Measurements from ENCODE around the gene EYA2.

Gene EYA2

GRCh38 chr20:47136782-47137181 is 242.1 kb downstream of the EYA2 start:
- DNase-seq (ENCODE audit: low spot score) (peak; percentile 46), FAIRE-seq (no peak)

- peak; percentile 59 for DNase-seq (ENCODE audit: low spot score)
- peak; percentile 78 for FAIRE-seq
Observed at GRCh38 chr20:47137231-47137870, 242.7 kb downstream of the EYA2 start.

GRCh38 chr20:47139934-47140535 is 245.4 kb downstream of the EYA2 start:
- peak; percentile 88 for FAIRE-seq
- peak; percentile 61 for DNase-seq (ENCODE audit: low spot score)

GRCh38 chr20:47141350-47141921 is 246.8 kb downstream of the EYA2 start:
- DNase-seq (ENCODE audit: low spot score) (no peak), FAIRE-seq (peak; percentile 79)

- FAIRE-seq = peak; percentile 55
- DNase-seq (ENCODE audit: low spot score) = peak; percentile 66
Observed at GRCh38 chr20:47141941-47142773, 247.5 kb downstream of the EYA2 start.

GRCh38 chr20:47142774-47143170 is 248.1 kb downstream of the EYA2 start:
- DNase-seq (ENCODE audit: low spot score) (no peak), FAIRE-seq (peak; percentile 65)

- DNase-seq (ENCODE audit: low spot score) = no peak
- no peak for FAIRE-seq
Observed at GRCh38 chr20:47143657-47144056, 249.0 kb downstream of the EYA2 start.

- FAIRE-seq (no peak), DNase-seq (ENCODE audit: low spot score) (no peak)
Observed at GRCh38 chr20:47144463-47144862, 249.8 kb downstream of the EYA2 start.

- DNase-seq (ENCODE audit: low spot score) (peak; percentile 83), FAIRE-seq (peak; percentile 88)
Observed at GRCh38 chr20:47146686-47147085, 252.0 kb downstream of the EYA2 start.

- DNase-seq (ENCODE audit: low spot score) (no peak), FAIRE-seq (no peak)
Observed at GRCh38 chr20:47148059-47148458, 253.4 kb downstream of the EYA2 start.

GRCh38 chr20:47149939-47150338 is 255.3 kb downstream of the EYA2 start:
- FAIRE-seq = no peak
- DNase-seq (ENCODE audit: low spot score) = no peak

GRCh38 chr20:47150403-47151152 is 255.9 kb downstream of the EYA2 start:
- peak; percentile 91 for DNase-seq (ENCODE audit: low spot score)
- peak; percentile 94 for FAIRE-seq

GRCh38 chr20:47152068-47152467 is 257.4 kb downstream of the EYA2 start:
- no peak for DNase-seq (ENCODE audit: low spot score)
- no peak for FAIRE-seq

GRCh38 chr20:47154089-47154488 is 259.4 kb downstream of the EYA2 start:
- no peak for FAIRE-seq

GRCh38 chr20:47156301-47157137 is 261.9 kb downstream of the EYA2 start:
- FAIRE-seq (no peak), DNase-seq (ENCODE audit: low spot score) (no peak)

More at GRCh38 chr20:47154089-47154488, 259.4 kb downstream of the EYA2 start:
- no peak for DNase-seq (ENCODE audit: low spot score)

- DNase-seq (ENCODE audit: low spot score) (no peak), FAIRE-seq (no peak)
Observed at GRCh38 chr20:47159166-47159565, 264.5 kb downstream of the EYA2 start.

- FAIRE-seq (no peak), DNase-seq (ENCODE audit: low spot score) (no peak)
Observed at GRCh38 chr20:47160240-47160639, 265.6 kb downstream of the EYA2 start.

GRCh38 chr20:47160992-47161391 is 266.3 kb downstream of the EYA2 start:
- DNase-seq (ENCODE audit: low spot score) (no peak), FAIRE-seq (no peak)

GRCh38 chr20:47161411-47161810 is 266.8 kb downstream of the EYA2 start:
- FAIRE-seq (no peak), DNase-seq (ENCODE audit: low spot score) (no peak)

- DNase-seq (ENCODE audit: low spot score) = no peak
- FAIRE-seq = no peak
Observed at GRCh38 chr20:47164140-47164539, 269.5 kb downstream of the EYA2 start.

All from urothelium cell line (cell line).